ENCODE data around the gene SNAI3.
A peak's percentile ranks its signal among the peaks of the same experiment; 100 is the strongest.

SNAI3 gene

GRCh38 chr16:88721815-88722755 is 35.8 kb upstream of the SNAI3 start:
- DNase-seq (ENCODE audit: low spot score), result no peak

- no peak for DNase-seq (ENCODE audit: low spot score)
Observed at GRCh38 chr16:88721236-88721635, 34.9 kb upstream of the SNAI3 start.

- no peak for DNase-seq (ENCODE audit: low spot score)
Observed at GRCh38 chr16:88720396-88720970, 34.2 kb upstream of the SNAI3 start.

- DNase-seq (ENCODE audit: low spot score), result no peak
Observed at GRCh38 chr16:88719933-88720296, 33.6 kb upstream of the SNAI3 start.

GRCh38 chr16:88719267-88719932 is 33.1 kb upstream of the SNAI3 start:
- no peak for DNase-seq (ENCODE audit: low spot score)

- DNase-seq (ENCODE audit: low spot score), result no peak
Observed at GRCh38 chr16:88718178-88718577, 31.9 kb upstream of the SNAI3 start.

- no peak for DNase-seq (ENCODE audit: low spot score)
Observed at GRCh38 chr16:88716601-88717001, 30.3 kb upstream of the SNAI3 start.

- no peak for DNase-seq (ENCODE audit: low spot score)
Observed at GRCh38 chr16:88716201-88716600, 29.9 kb upstream of the SNAI3 start.

- no peak for DNase-seq (ENCODE audit: low spot score)
Observed at GRCh38 chr16:88715312-88716190, 29.2 kb upstream of the SNAI3 start.

- no peak for DNase-seq (ENCODE audit: low spot score)
Observed at GRCh38 chr16:88714420-88715302, 28.4 kb upstream of the SNAI3 start.

- DNase-seq (ENCODE audit: low spot score), result no peak
Observed at GRCh38 chr16:88713568-88714419, 27.5 kb upstream of the SNAI3 start.

- DNase-seq (ENCODE audit: low spot score), result no peak
Observed at GRCh38 chr16:88713054-88713453, 26.7 kb upstream of the SNAI3 start.

GRCh38 chr16:88712362-88712979 is 26.2 kb upstream of the SNAI3 start:
- DNase-seq (ENCODE audit: low spot score), result no peak

GRCh38 chr16:88711750-88712340 is 25.5 kb upstream of the SNAI3 start:
- DNase-seq (ENCODE audit: low spot score), result no peak

- DNase-seq (ENCODE audit: low spot score), result no peak
Observed at GRCh38 chr16:88710556-88710955, 24.2 kb upstream of the SNAI3 start.

GRCh38 chr16:88706965-88707826 is 20.9 kb upstream of the SNAI3 start:
- DNase-seq (ENCODE audit: low spot score), result no peak

GRCh38 chr16:88706229-88706964 is 20.1 kb upstream of the SNAI3 start, which contains the start of the genes CTU2 and RNF166:
Gene CTU2, plus strand, starts transcription at chr16:88706503. Its CDS starts 28 bp downstream, at chr16:88706531.
Gene RNF166, minus strand, starts transcription at chr16:88706408. Its CDS starts 83 bp downstream, at chr16:88706325.
- DNase-seq (ENCODE audit: low spot score), result peak; percentile 99

Data from D341Med (cell line).